OCI-LY7 (cell line): ENCODE measurements around the gene G6PC1. TPM values are rescaled to one million over a fixed set of nuclear protein-coding genes. Genes with fewer than 3 reads are reported as not detected.
A peak's percentile ranks its signal among the peaks of the same experiment; 100 is the strongest.

Experiments used
- BruUV-seq: library from RNA; stranded (reverse); fragments of 400-500 nt; replicated peaks from 2 replicates; lab custom pipeline; 2021; lab: Mats Ljungman, UMichigan
- CTCF ChIA-PET: fragments of 300-600 bp; sonication (Branson Sonifier 250); formaldehyde crosslinking; loops from one replicate; lab custom pipeline; 2022; ENCODE audit warnings: antibody characterized with exemption; ENCODE audit not compliant: unreplicated experiment; lab: Charles Lee
- POLR2A ChIA-PET: fragments of 300-600 bp; sonication (Branson Sonifier 250); formaldehyde crosslinking; loops from one replicate; lab custom pipeline; 2022; ENCODE audit warnings: antibody characterized with exemption; lab: Charles Lee
- DNase-seq: peaks from one replicate; pipeline ENCODE4 v3.0.0-alpha.2; 2015; ENCODE audit warnings: low spot score
- H2AFZ ChIP-seq: fragments of 200-600 bp; sonication (generic), shearing (Covaris generic); 2 replicates; pipeline ENCODE4 v1.6.1; 2014; ENCODE audit warnings: mild to moderate bottlenecking, antibody characterized with exemption, low read length, moderate library complexity
- H3K27ac ChIP-seq: fragments of 200-600 bp; sonication (generic); 2 replicates; pipeline ENCODE4 v1.5.1; 2014; ENCODE audit warnings: mixed run types, low read depth, mild to moderate bottlenecking, moderate library complexity, low read length, inconsistent platforms; ENCODE audit not compliant: poor library complexity, severe bottlenecking
- H3K36me3 ChIP-seq: fragments of 200-600 bp; sonication (generic); 2 replicates; pipeline ENCODE4 v1.6.1; 2014; ENCODE audit warnings: mild to moderate bottlenecking, antibody characterized with exemption, low read length, moderate library complexity, mixed read lengths; ENCODE audit not compliant: insufficient read depth
- H3K4me1 ChIP-seq: fragments of 200-600 bp; sonication (generic); 2 replicates; pipeline ENCODE4 v1.5.1; 2014; ENCODE audit warnings: mild to moderate bottlenecking, low read length; ENCODE audit not compliant: insufficient read depth, poor library complexity, severe bottlenecking
- H3K4me2 ChIP-seq: fragments of 200-600 bp; sonication (generic); 2 replicates; pipeline ENCODE4 v1.6.1; 2014; ENCODE audit warnings: mild to moderate bottlenecking, low read length
- H3K4me3 ChIP-seq: fragments of 200-600 bp; sonication (generic); 2 replicates; pipeline ENCODE4 v1.5.1; 2014; ENCODE audit warnings: mild to moderate bottlenecking, low read depth, low read length; ENCODE audit not compliant: poor library complexity, severe bottlenecking
- H3K79me2 ChIP-seq: fragments of 200-600 bp; sonication (generic); 2 replicates; pipeline ENCODE4 v1.6.1; 2016; ENCODE audit warnings: low read depth, mild to moderate bottlenecking, low read length, moderate library complexity, mixed read lengths; ENCODE audit not compliant: insufficient read depth
- H3K9me2 ChIP-seq: fragments of 200-600 bp; sonication (generic); 2 replicates; pipeline ENCODE4 v1.6.1; 2016; ENCODE audit warnings: mild to moderate bottlenecking, low read length, mixed read lengths; ENCODE audit not compliant: insufficient read depth
- H3K9me3 ChIP-seq: fragments of 200-600 bp; sonication (generic); 2 replicates; pipeline ENCODE4 v1.6.1; 2014; ENCODE audit warnings: mild to moderate bottlenecking, mixed run types, low read length, mixed read lengths
- H4K20me1 ChIP-seq: fragments of 200-600 bp; sonication (generic); 2 replicates; pipeline ENCODE4 v1.6.1; 2014; ENCODE audit warnings: mild to moderate bottlenecking, antibody characterized with exemption, low read length, moderate library complexity, mixed read lengths; ENCODE audit not compliant: insufficient read depth
- CTCF ChIP-seq: fragments of 200-600 bp; sonication (generic); conservative IDR thresholded peaks from 2 replicates; pipeline ENCODE4 v1.5.1; 2014; ENCODE audit warnings: mild to moderate bottlenecking, antibody characterized with exemption, low read length, moderate library complexity, mixed read lengths
- EZH2phosphoT487 ChIP-seq: fragments of 200-600 bp; sonication (generic); IDR thresholded peaks from 2 replicates; pipeline ENCODE4 v1.6.1; 2018; ENCODE audit warnings: low read depth, borderline replicate concordance, mild to moderate bottlenecking, mixed run types, antibody characterized with exemption, low read length, moderate library complexity, mixed read lengths
- intact Hi-C: fragments of 100-400 bp; cut with micrococcal nuclease; formaldehyde crosslinking; loops from one replicate; pipeline ENCODE4 v1.10.0; 2022; ENCODE audit not compliant: unreplicated experiment
- total RNA-seq, 2 experiments: library from RNA; depleted of rRNA in 1 of 2; stranded (reverse); fragments of >200 nt in 1 of 2; shearing (Covaris generic) in 1 of 2; gene quantifications; 2 replicates each; pipeline ENCODE4 v1.2.3, GENCODE V29; 2014 to 2022

Gene G6PC1
- total RNA-seq, 2 experiments from 2014 or later, result 1.1 to 1.9 TPM

GRCh38 chr17:42937712-42938596, 37.4 kb downstream of the G6PC1 start:
- Histone ChIP-seq H3K4me2 (no peak overlapping the region), H3K9me2 (no peaks in the 10 kb centered on the region), H3K36me3 (no peaks in the 10 kb centered on the region), H3K9me3 (no peaks in the 10 kb centered on the region), H3K4me3 (no peak overlapping the region), H4K20me1 (no peaks in the 10 kb centered on the region), H3K27ac (no peak overlapping the region), H3K4me1 (no peaks in the 10 kb centered on the region), H3K79me2 (no peaks in the 10 kb centered on the region), H2AFZ (no peak overlapping the region)
- ChIA-PET POLR2A (interaction anchor here (0.9 kb wide), 1 partner anchor 15 kb away, joined by 3 read pairs; no protein-coding TSS in a partner anchor), CTCF (interaction anchor here (1.4 kb wide), 1 partner anchor 60 kb away, joined by 4 read pairs; the partner anchor contains the start of gene RPL27)
- no TSS peak for BruUV-seq
- peak; percentile 78 for DNase-seq
- intact Hi-C loops, result loop anchor here (1.0 to 5.0 kb wide), 3 partner anchors 59 to 217 kb away; partner anchors contain the start of gene RPL27
- peak; percentile 90 for TF ChIP-seq CTCF
- TF ChIP-seq EZH2phosphoT487, result no peak

- intact Hi-C loops, result no loop called here
- no TSS peak for BruUV-seq
- Histone ChIP-seq H3K9me3 (no peaks in the 10 kb centered on the region), H3K79me2 (no peaks in the 10 kb centered on the region), H3K4me1 (no peaks in the 10 kb centered on the region), H3K27ac (no peak overlapping the region), H3K36me3 (peaks cover 6% of the 10 kb centered on the region; the same call in 1 of the 2 replicates), H3K4me3 (no peak overlapping the region), H3K4me2 (no peak overlapping the region), H2AFZ (no peak overlapping the region), H3K9me2 (no peaks in the 10 kb centered on the region), H4K20me1 (no peaks in the 10 kb centered on the region)
- no peak for TF ChIP-seq EZH2phosphoT487
- no peak for TF ChIP-seq CTCF
- ChIA-PET POLR2A (no interaction called here), CTCF (no interaction called here)
- DNase-seq, result no peak
Observed at GRCh38 chr17:42944211-42944610, 43.6 kb downstream of the G6PC1 start.

- Histone ChIP-seq H3K4me3 (no peak overlapping the region), H3K27ac (no peak overlapping the region), H4K20me1 (no peaks in the 10 kb centered on the region), H3K9me3 (no peaks in the 10 kb centered on the region), H3K9me2 (no peaks in the 10 kb centered on the region), H3K36me3 (peaks cover 28% of the 10 kb centered on the region), H3K4me2 (no peak overlapping the region), H3K4me1 (no peaks in the 10 kb centered on the region), H3K79me2 (no peaks in the 10 kb centered on the region), H2AFZ (no peak overlapping the region)
- ChIA-PET POLR2A (no interaction called here), CTCF (no interaction called here)
- no TSS peak for BruUV-seq
- no peak for DNase-seq
- TF ChIP-seq CTCF (no peak), EZH2phosphoT487 (no peak)
- intact Hi-C loops, result no loop called here
Observed at GRCh38 chr17:42946812-42947211, 46.2 kb downstream of the G6PC1 start.
